Measurements from ENCODE around the gene CMIP.

The CMIP gene

GRCh38 chr16:81435103-81435502 lies 9.5 kb upstream of the CMIP start:
- Histone ChIP-seq H3K27me3 (peaks cover 35% of the 10 kb centered on the region), H3K4me1 (ENCODE audit: control insufficient read depth in 1 of 2, insufficient read depth in 1 of 2, low read depth in 1 of 2, low read length in 1 of 2) (peaks cover 4 to 10% of the 10 kb centered on the region in 2 experiments), H3K4me3 (ENCODE audit: low read depth in 1 of 2, low read length in 1 of 2) (no peak overlapping the region), H3K36me3 (no peaks in the 10 kb centered on the region), H3K9me3 (no peaks in the 10 kb centered on the region), H3K27ac (no peak overlapping the region)
- no peak for TF ChIP-seq CTCF (IDR thresholded peaks at IDR 0.05)

GRCh38 chr16:81435567-81435966 lies 9.0 kb upstream of the CMIP start:
- H3K4me1 ChIP-seq (ENCODE audit: control insufficient read depth in 1 of 2, insufficient read depth in 1 of 2, low read depth in 1 of 2, low read length in 1 of 2), result peaks cover 4 to 10% of the 10 kb centered on the region in 2 experiments
- no peaks in the 10 kb centered on the region for H3K36me3 ChIP-seq
- no peak overlapping the region for H3K4me3 ChIP-seq (ENCODE audit: low read depth in 1 of 2, low read length in 1 of 2)
- TF ChIP-seq CTCF (IDR thresholded peaks at IDR 0.05), result no peak
- H3K27me3 ChIP-seq, result peaks cover 40% of the 10 kb centered on the region
- H3K27ac ChIP-seq, result no peak overlapping the region
- H3K9me3 ChIP-seq, result no peaks in the 10 kb centered on the region

GRCh38 chr16:81436386-81436785 lies 8.2 kb upstream of the CMIP start:
- H3K36me3 ChIP-seq, result no peaks in the 10 kb centered on the region
- peaks cover 4 to 10% of the 10 kb centered on the region in 2 experiments for H3K4me1 ChIP-seq (ENCODE audit: control insufficient read depth in 1 of 2, insufficient read depth in 1 of 2, low read depth in 1 of 2, low read length in 1 of 2)
- no peaks in the 10 kb centered on the region for H3K9me3 ChIP-seq
- no peak overlapping the region for H3K27ac ChIP-seq
- no peak for TF ChIP-seq CTCF (IDR thresholded peaks at IDR 0.05)
- no peak overlapping the region for H3K4me3 ChIP-seq (ENCODE audit: low read depth in 1 of 2, low read length in 1 of 2)
- H3K27me3 ChIP-seq, result peaks cover 48% of the 10 kb centered on the region

GRCh38 chr16:81437865-81438264 lies 6.7 kb upstream of the CMIP start:
- H3K27me3 ChIP-seq, result peaks cover 61% of the 10 kb centered on the region
- no peaks in the 10 kb centered on the region for H3K9me3 ChIP-seq
- no peak for TF ChIP-seq CTCF (IDR thresholded peaks at IDR 0.05)
- no peak overlapping the region for H3K4me3 ChIP-seq (ENCODE audit: low read depth in 1 of 2, low read length in 1 of 2)
- peaks cover 4% of the 10 kb centered on the region in 2 experiments for H3K4me1 ChIP-seq (ENCODE audit: control insufficient read depth in 1 of 2, insufficient read depth in 1 of 2, low read depth in 1 of 2, low read length in 1 of 2)
- H3K27ac ChIP-seq, result no peak overlapping the region
- no peaks in the 10 kb centered on the region for H3K36me3 ChIP-seq

- no peak overlapping the region for H3K4me3 ChIP-seq (ENCODE audit: low read depth in 1 of 2, low read length in 1 of 2)
- no peak overlapping the region for H3K27ac ChIP-seq
- peaks cover 68% of the 10 kb centered on the region for H3K27me3 ChIP-seq
- TF ChIP-seq CTCF (IDR thresholded peaks at IDR 0.05), result no peak
- H3K9me3 ChIP-seq, result no peaks in the 10 kb centered on the region
- H3K4me1 ChIP-seq (ENCODE audit: control insufficient read depth in 1 of 2, insufficient read depth in 1 of 2, low read depth in 1 of 2, low read length in 1 of 2), result peaks cover 10 to 11% of the 10 kb centered on the region in 2 experiments
- H3K36me3 ChIP-seq, result no peaks in the 10 kb centered on the region
Observed at GRCh38 chr16:81440888-81441761, 3.5 kb upstream of the CMIP start.
